ENCODE data around the gene WWOX. TPM values are rescaled to one million over a fixed set of nuclear protein-coding genes. Genes with fewer than 3 reads are reported as not detected.

The WWOX gene
- total and polyA plus RNA-seq, 2 of the 4 experiments (the other 2 are of a cell fraction), result 2.7 to 5.4 TPM

DNA sequence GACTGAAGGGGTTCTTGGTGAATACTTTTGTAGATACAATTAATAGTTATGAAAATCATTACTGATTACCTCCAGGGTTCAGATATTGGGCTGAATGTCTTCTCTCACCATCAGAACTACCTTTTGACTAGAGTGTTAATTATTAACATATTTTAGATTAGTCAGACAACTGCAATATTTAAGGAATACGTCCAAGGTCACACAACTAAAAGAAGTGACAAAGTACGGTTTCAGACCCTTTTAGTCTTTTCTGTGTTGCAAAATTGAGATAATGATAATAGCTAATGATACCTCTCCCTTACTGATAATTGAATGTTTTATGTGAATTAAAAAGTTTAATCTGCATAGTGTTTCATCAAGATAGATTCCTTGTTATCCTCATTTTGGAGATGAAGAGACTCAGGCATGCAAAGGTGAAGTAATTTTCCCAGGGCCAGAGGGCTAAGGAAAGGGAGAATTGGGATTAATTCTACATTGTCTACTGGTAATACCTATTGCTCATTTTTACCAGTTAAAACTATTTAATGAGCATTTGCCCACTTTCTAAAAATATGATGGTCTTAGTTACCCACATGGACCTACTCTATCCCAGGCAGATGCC, 107.3 kb downstream of the WWOX start:
- no CpG with 5 or more reads among the region's 2 CpGs for WGBS, 2 experiments (ENCODE audit: extremely low coverage in 2 of 2, insufficient read length in 1 of 2)

More for the DNA sequence above, 107.3 kb downstream of the WWOX start:
- H3K36me3 ChIP-seq (ENCODE audit: control insufficient read depth, insufficient read depth, low read length), result no peaks in the 10 kb centered on the region
- H3K14ac ChIP-seq (replicated peaks; ENCODE audit: low read depth, low read length), result no peak overlapping the region
- no peak overlapping the region for H3K56ac ChIP-seq (ENCODE audit: extremely low read depth, insufficient read depth, low read length)
- H4K91ac ChIP-seq (ENCODE audit: insufficient read depth, low read depth, low read length), result no peak overlapping the region
- no peaks in the 10 kb centered on the region for H3K79me1 ChIP-seq (ENCODE audit: low read depth in 1 of 2, low read length in 2 of 2)
- TF ChIP-seq SMC3 (IDR thresholded peaks at IDR 0.05; ENCODE audit: low read depth, low read length) (no peak), MAZ (IDR thresholded peaks at IDR 0.05; ENCODE audit: borderline replicate concordance, low read depth, low read length) (no peak), BHLHE40 (IDR thresholded peaks at IDR 0.05; ENCODE audit: low read depth, low read length) (no peak), CHD1 (IDR thresholded peaks at IDR 0.05; ENCODE audit: low read depth, low read length) (no peak)
- TF ChIP-seq, protein P1, sequence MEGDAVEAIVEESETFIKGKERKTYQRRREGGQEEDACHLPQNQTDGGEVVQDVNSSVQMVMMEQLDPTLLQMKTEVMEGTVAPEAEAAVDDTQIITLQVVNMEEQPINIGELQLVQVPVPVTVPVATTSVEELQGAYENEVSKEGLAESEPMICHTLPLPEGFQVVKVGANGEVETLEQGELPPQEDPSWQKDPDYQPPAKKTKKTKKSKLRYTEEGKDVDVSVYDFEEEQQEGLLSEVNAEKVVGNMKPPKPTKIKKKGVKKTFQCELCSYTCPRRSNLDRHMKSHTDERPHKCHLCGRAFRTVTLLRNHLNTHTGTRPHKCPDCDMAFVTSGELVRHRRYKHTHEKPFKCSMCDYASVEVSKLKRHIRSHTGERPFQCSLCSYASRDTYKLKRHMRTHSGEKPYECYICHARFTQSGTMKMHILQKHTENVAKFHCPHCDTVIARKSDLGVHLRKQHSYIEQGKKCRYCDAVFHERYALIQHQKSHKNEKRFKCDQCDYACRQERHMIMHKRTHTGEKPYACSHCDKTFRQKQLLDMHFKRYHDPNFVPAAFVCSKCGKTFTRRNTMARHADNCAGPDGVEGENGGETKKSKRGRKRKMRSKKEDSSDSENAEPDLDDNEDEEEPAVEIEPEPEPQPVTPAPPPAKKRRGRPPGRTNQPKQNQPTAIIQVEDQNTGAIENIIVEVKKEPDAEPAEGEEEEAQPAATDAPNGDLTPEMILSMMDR (conservative IDR thresholded peaks at IDR 0.05; ENCODE audit: low read depth, low read length), result no peak
- TF ChIP-seq, protein P2, sequence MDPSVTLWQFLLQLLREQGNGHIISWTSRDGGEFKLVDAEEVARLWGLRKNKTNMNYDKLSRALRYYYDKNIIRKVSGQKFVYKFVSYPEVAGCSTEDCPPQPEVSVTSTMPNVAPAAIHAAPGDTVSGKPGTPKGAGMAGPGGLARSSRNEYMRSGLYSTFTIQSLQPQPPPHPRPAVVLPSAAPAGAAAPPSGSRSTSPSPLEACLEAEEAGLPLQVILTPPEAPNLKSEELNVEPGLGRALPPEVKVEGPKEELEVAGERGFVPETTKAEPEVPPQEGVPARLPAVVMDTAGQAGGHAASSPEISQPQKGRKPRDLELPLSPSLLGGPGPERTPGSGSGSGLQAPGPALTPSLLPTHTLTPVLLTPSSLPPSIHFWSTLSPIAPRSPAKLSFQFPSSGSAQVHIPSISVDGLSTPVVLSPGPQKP (IDR thresholded peaks at IDR 0.05; ENCODE audit: borderline replicate concordance, low read depth, low read length), result no peak
- H2BK5ac ChIP-seq (ENCODE audit: low read depth, low read length, poor library complexity, severe bottlenecking), result no peak overlapping the region
- H3K9me1 ChIP-seq (ENCODE audit: insufficient read depth, low read length), result no peaks in the 10 kb centered on the region
- H2BK120ac ChIP-seq (ENCODE audit: low read depth, low read length), result no peak overlapping the region
- no peak overlapping the region for H4K5ac ChIP-seq (ENCODE audit: low read depth, low read length)
- no peak overlapping the region for H2AK5ac ChIP-seq (ENCODE audit: low read depth, low read length)
- no peak overlapping the region for H2AK9ac ChIP-seq (replicated peaks; ENCODE audit: low read depth, low read length, poor library complexity)
- no peak overlapping the region for H2AFZ ChIP-seq (replicated peaks; ENCODE audit: low read length, poor library complexity)
- intact Hi-C loops (cut with micrococcal nuclease) (no loop called here), in situ Hi-C loops (cut with MboI; ENCODE audit: low sequenced_read_pairs) (no loop called here), dilution Hi-C loops (cut with HindIII; ENCODE audit: low sequenced_read_pairs, unreplicated experiment) (no loop called here)
- DNase-seq (no peak), ATAC-seq (ENCODE audit: low read depth) (no peak)
- no peak overlapping the region for H3K4ac ChIP-seq (ENCODE audit: low read depth, low read length)
- POLR2A ChIA-PET (ENCODE audit: unreplicated experiment), result no interaction called here
- CTCF ChIA-PET, result interaction anchor here (1.1 kb wide), 1 partner anchor 10 kb away, joined by 3 read pairs; no protein-coding TSS in a partner anchor
- H3K4me3 ChIP-seq (ENCODE audit: insufficient read depth, low read depth, low read length), result no peak overlapping the region
- H3K9ac ChIP-seq (ENCODE audit: low read depth, low read length), result no peak overlapping the region
- H2BK15ac ChIP-seq (ENCODE audit: low read depth, low read length), result no peak overlapping the region
- H3K27ac ChIP-seq (ENCODE audit: insufficient read depth, low read length), result no peak overlapping the region
- H3K23ac ChIP-seq (ENCODE audit: low read depth, low read length), result no peak overlapping the region
- H3K4me1 ChIP-seq (ENCODE audit: control insufficient read depth, insufficient read depth, low read length), result peaks cover 2% of the 10 kb centered on the region; the same call in 1 of the 2 replicates
- H3K27me3 ChIP-seq (ENCODE audit: control insufficient read depth, insufficient read depth, low read length), result peaks cover 2% of the 10 kb centered on the region; the same call in 1 of the 2 replicates
- no peaks in the 10 kb centered on the region for H4K20me1 ChIP-seq (ENCODE audit: insufficient read depth, low read length)
- H3K9me3 ChIP-seq (ENCODE audit: control insufficient read depth, insufficient read depth, low read length), result no peaks in the 10 kb centered on the region
- H2BK20ac ChIP-seq (ENCODE audit: low read depth, low read length), result no peak overlapping the region
- no peak overlapping the region for H4K8ac ChIP-seq (ENCODE audit: low read depth in 2 of 2, low read length in 2 of 2)
- no peak overlapping the region for H3K4me2 ChIP-seq (ENCODE audit: low read depth, low read length)
- no peak overlapping the region for H3K18ac ChIP-seq (ENCODE audit: low read depth, low read length)
- BruUV-seq (replicated peaks), result no TSS peak
